Sigmoid colon (tissue), 4 donors: ENCODE results near the gene USP53.

ENCODE experiments used
- EP300 ChIP-seq, 4 donors: sonication (generic); formaldehyde crosslinking; IDR thresholded peaks; one replicate each; pipeline ENCODE4 v1.6.1; 2017; ENCODE audit warnings: antibody characterized with exemption in 4 of 4
- POLR2A ChIP-seq, 2 donors: fragments of 450-650 bp; IDR thresholded peaks; one replicate each; pipeline ENCODE4 v1.6.1; 2016; ENCODE audit warnings: antibody characterized with exemption in 2 of 2, mild to moderate bottlenecking in 2 of 2, moderate library complexity in 2 of 2
- POLR2AphosphoS5 ChIP-seq, 4 donors: sonication (generic); formaldehyde crosslinking; IDR thresholded peaks; one replicate each; pipeline ENCODE4 v1.6.1; 2017; ENCODE audit warnings: antibody characterized with exemption in 4 of 4
- TF ChIP-seq, protein P1 (sequence below), 4 experiments: fragments of 450-650 bp in 3 of 4; fragments of 200-600 bp in 1 of 4; IDR thresholded peaks; one replicate each; pipeline ENCODE4 v1.5.1; 2016 to 2019; ENCODE audit warnings: antibody characterized with exemption in 4 of 4, mild to moderate bottlenecking in 3 of 4, moderate library complexity in 2 of 4

DNA sequence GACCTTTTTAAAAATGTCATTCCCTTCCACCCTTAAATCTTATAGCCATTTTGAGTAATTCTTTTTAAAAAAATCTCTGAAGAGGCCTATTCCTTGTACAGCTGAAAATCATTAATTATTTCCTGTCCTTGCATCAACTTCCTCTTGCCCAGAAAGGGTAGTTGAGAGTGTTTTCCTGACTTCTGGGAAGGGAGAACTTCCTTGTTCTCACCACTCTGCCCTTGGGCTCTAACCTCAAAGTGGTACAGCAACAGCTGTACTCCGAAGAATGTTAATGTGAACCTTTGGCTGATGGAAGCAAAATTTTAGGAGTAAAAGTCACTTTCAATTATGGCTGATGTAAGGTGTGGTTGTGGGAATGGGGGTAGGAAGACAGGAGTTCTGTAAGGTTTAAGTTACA lies 124.5 kb downstream of the USP53 start:
- TF ChIP-seq, protein P1, sequence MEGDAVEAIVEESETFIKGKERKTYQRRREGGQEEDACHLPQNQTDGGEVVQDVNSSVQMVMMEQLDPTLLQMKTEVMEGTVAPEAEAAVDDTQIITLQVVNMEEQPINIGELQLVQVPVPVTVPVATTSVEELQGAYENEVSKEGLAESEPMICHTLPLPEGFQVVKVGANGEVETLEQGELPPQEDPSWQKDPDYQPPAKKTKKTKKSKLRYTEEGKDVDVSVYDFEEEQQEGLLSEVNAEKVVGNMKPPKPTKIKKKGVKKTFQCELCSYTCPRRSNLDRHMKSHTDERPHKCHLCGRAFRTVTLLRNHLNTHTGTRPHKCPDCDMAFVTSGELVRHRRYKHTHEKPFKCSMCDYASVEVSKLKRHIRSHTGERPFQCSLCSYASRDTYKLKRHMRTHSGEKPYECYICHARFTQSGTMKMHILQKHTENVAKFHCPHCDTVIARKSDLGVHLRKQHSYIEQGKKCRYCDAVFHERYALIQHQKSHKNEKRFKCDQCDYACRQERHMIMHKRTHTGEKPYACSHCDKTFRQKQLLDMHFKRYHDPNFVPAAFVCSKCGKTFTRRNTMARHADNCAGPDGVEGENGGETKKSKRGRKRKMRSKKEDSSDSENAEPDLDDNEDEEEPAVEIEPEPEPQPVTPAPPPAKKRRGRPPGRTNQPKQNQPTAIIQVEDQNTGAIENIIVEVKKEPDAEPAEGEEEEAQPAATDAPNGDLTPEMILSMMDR (IDR thresholded peaks at IDR 0.05) = no peak
- no peak for TF ChIP-seq POLR2A (IDR thresholded peaks at IDR 0.05)
- TF ChIP-seq EP300 (IDR thresholded peaks at IDR 0.05) = no peak
- no peak for TF ChIP-seq POLR2AphosphoS5 (IDR thresholded peaks at IDR 0.05)
